ENCODE data around the gene EIF2AK2.
A peak's percentile ranks its signal among the peaks of the same experiment; 100 is the strongest.
"Not testable (repeated sequence)": the region's sequence is repeated elsewhere in the genome, so short reads cannot be mapped to it uniquely, and the experiment has no call there.

The EIF2AK2 gene

DNA sequence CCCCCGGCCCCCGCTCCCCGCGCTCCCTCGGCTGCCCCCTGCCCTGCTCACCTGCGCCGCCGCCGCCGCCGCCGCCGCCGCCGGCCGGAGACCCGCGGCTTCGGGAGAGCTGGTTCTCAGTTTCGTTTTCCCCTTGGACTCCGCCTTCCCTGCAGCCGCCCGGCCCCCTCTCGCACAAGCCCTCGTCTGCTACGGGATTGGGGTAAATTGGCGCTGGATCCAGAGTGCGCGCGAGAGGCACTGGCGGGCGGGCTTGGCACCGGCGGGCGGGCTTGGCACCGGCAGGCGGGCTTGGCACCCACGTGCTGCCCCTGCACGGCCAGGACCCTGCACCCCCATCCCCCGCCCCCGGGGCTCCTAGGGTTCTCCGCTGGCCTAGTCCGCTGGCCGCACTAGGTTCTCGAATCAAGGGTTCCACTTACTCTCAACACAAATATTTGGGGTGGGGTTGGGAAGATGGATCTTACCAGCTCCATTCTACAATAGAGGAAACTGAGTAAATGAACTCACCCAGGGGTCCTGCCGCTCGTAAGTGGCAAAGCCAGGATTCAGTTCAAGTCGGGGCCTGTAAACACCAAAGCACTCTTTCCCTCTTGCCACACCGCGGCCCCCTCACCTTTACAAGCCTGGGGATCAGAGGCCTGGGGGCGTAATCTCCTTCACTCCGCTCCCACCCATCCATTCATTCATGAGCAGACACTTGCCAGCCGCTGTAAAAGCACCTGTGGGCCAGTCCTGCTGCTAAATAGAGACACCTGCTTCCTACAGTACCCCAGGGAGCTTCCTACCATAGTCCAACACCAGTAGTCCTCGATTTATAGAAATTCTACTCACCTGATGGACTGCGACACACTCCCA is at the start of gene EIF2AK2:
TSS of gene EIF2AK2 (minus strand) at position 124 of the 858 bp plus-strand sequence. CDS start 9,174 bp downstream, outside the sequence.
- DNase-seq, result peak; percentile 0 to 75 (median 56)

- no peak for DNase-seq
These were observed 49.0 kb upstream of the EIF2AK2 start for GRCh38 chr2:37205689-37206341.

DNA sequence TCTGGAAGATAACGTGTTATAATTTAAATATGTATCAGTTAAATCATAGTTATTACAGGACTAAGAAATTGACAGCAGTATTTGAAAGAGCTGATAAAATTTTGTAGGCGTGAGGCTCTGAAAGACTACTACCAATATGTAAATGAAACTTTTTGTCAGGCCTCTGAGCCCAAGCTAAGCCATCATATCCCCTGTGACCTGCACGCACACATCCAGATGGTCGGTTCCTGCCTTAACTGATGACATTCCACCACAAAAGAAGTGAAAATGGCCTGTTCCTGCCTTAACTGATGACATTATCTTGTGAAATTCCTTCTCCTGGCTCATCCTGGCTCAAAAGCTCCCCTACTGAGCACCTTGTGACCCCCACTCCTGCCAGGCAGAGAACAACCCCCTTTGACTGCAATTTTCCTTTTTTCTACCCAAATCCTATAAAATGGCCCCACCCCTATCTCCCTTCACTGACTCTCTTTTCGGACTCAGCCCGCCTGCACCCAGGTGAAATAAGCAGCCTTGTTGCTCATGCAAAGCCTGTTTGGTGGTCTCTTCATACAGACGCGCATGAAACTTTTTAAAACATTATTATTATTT is 48.4 kb upstream of the EIF2AK2 start:
- DNase-seq, result not testable (repeated sequence)

- no peak for DNase-seq
These were observed 46.9 kb upstream of the EIF2AK2 start for GRCh38 chr2:37203708-37204107.

- no peak for DNase-seq
These were observed 45.0 kb upstream of the EIF2AK2 start for GRCh38 chr2:37201766-37202165.

DNA sequence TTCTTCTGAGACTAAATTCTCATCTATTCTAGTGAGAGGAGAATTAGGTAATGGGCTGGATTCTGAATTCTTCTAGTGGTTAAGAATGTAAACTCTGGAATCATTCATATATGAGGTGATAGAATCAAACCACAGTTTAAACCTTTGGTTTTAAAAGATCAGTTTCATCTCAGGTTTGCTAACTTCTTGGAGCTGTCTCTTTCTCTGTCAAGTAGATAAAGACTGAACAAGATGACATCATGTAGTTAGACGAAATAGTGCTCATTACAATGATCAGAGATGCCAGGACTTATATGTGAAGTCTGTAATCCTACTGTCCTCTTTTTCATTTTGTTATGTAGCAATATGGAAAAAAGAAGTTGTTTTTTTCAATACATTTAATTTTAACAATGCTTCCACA is 44.4 kb upstream of the EIF2AK2 start:
- no peak for DNase-seq

DNA sequence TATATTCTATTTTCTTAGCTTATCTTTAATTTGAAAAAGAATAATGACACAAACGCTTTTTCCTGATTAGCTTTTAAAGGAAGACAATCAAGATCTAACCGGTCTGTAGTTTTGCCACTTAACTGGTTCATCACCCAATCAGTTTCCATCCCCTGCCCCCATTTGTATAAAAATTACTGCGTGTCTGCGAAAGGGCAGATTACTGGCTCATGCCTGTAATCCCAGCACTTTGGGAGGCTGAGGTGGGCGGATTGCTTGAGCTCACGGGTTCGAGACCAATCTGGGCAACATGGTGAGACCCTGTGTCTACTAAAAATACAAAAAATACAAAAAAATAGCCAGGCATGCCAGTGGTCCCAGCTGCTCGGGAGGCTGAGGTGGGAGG is 41.9 kb upstream of the EIF2AK2 start:
- no peak for DNase-seq

DNA sequence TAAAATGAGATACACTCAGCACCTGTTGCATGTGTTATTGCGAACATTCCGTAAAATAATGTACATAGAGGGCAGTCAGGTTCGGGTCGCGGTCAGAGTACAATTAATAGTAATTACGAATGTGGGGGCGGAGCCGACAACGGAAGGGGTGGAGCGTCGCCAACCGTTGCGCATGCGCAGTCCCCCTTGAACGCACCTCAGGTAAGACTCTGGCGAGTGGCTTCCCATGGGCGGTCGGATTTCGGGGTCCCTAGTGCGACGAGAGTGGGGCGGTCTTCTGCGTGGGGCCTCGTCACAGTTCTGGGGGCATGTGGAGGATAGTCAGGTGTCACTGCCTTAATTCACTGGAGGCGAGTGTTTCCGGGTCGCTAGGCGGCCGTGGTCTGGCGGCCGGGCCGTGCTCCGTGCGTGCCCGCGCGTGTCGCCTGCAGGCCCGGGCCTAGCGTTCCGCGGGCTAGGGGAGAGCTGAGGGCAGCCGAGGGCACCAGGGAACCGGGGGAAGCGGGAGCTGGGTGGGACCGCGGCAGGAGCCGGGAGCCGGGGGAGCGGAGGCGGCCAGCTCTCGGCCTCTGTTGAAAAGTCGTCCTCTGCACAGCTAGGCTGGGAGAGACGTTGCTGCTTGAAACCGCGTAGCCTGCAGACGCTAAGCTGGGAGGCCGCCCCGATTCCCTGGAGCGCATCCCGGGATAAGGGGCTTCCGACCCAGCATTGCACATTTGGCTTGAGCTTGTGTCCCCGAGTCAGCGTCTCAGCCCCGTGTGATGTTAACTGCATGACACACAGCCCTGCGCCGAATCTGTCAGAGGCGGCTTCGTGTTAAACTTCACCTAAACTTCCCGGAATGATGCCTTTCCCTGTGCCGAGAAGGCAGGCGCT is 39.8 kb upstream of the EIF2AK2 start, which contains the start of gene CEBPZOS:
TSS of gene CEBPZOS (plus strand) at position 177 of the 876 bp plus-strand sequence. CDS start 3,209 bp downstream, outside the sequence.
- peak; percentile 28 to 94 (median 78) for DNase-seq

GRCh38 chr2:37195862-37196319 is 39.1 kb upstream of the EIF2AK2 start:
- peak in 1 of 14 donors; percentile 29 for DNase-seq

DNA sequence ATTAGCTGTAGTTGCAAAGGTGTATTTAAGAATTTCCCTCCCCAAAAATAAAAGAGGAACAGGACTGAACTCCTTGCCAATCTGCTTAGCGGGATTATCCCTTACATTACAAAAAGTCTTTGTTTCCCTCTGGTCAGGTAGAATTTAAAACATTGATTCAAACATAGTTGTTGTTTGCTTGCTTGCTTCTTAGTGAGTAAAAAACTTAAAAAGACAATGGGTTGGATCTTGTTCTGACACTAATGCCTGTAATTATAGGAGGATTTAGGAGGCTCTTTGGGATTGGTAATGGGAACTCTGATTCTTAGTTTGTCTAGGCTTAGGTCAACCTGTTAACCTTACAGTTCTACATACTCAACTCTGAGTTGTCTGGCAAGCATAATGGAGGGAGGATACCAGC is 35.8 kb upstream of the EIF2AK2 start:
- no peak for DNase-seq

DNA sequence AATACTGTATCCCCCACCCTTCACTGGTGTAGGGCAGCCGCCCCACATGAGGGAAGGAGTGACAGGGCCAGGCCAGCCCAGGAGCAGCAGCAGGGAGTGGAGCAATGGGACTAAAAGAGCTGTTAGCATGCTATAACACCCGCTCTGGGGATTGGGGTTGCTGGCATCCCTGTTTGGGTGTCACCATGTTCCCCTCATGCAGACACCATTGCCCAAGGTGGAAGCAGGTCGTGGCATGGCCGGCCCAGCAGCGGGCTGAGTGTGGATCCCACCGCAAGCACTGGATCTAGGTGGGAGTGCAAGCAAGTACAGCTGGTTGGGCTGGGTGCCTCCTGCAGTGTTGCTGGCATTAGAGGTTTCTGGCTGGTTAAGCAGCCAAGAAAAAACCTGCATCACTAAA is 35.0 kb upstream of the EIF2AK2 start:
- DNase-seq, result no peak

GRCh38 chr2:37191253-37191652 is 34.5 kb upstream of the EIF2AK2 start:
- DNase-seq, result no peak

DNA sequence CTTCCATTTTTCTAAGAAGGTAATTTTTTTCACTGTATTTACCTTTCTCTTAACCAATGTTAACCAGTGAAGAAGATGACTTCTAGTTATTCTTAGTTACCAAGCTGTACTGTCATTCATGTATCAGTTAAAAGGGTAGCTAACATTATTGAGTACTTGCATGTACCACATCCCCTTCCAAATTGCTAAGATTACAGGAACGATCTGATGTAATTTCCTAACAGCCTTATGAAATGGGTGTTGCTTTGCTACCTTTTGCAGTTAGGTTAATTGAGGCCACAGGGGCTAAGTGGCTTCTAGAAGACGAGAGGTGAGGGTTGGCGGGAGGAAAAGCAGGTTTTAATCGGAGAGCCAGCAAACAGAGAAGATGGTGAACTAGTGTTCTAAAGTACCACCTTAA is 33.5 kb upstream of the EIF2AK2 start:
- no peak for DNase-seq

DNA sequence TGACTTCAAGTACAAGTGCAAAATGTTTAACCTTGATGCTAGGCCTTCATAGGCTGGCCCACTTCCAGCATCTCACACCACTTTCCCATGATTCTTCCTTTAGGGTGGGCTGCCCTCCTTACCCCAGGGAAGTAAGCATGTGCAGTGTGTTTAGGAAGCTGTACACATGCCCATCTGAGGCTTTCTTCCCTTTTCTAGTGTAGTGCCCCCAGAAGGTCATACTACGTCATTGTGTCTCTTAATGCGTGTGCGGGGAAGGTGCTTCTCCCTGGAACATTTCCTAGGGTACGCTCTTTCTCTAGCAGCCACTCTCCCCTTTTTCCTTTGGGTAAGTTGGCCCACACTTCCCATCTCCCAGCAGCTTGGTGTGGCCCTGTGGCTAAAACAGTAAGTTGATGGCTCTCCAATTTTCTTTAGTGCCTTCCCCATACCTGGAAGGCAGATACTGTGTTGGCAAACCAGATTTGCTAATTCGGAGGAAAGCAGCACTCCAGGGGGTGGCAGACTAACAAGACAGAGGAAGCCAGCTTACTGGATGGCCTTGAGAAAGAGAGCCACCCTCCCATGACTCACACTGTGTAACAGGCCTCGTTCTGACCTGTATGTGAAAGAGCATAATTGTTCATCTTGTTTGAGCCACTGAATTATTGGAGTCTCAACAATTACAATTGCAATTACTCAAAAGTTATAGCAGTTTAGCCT is 32.8 kb upstream of the EIF2AK2 start:
- peak in 2 of 14 donors; percentile 40 to 41 for DNase-seq

- DNase-seq, result no peak
These were observed 31.8 kb upstream of the EIF2AK2 start, which contains the start of gene SULT6B1 for GRCh38 chr2:37188570-37188969. Gene SULT6B1 (minus strand): TSS chr2:37188670. CDS start chr2:37188640, 30 bp downstream.

- DNase-seq, result no peak
These were observed 25.2 kb upstream of the EIF2AK2 start for GRCh38 chr2:37181726-37182684.

GRCh38 chr2:37180640-37181039 is 23.9 kb upstream of the EIF2AK2 start:
- DNase-seq, result no peak

- DNase-seq, result no peak
These were observed 23.3 kb upstream of the EIF2AK2 start for GRCh38 chr2:37180006-37180639.

GRCh38 chr2:37173741-37174140 is 17.0 kb upstream of the EIF2AK2 start:
- DNase-seq, result no peak

DNA sequence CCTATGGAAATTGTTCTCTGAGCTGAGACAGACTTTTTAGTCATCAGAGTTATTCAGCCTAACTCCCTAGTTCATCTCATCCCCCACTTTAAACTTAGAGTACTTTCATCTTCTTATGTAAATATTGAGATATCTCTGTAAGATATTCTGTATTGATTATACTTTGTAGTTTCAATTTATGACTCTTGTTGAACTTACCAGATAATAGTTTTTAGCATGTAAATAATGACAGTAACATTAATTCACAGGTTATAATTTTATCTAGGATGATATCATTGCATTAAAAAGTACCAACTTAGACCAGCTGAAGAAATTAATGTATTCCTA is 14.8 kb upstream of the EIF2AK2 start:
- no peak for DNase-seq
